Ishikawa (cell line): ENCODE data around the gene NDUFA7.

Experiments used
- CEBPB ChIP-seq: IDR thresholded peaks from 2 replicates; pipeline ENCODE4 v1.6.1; 2012
- CREB1 ChIP-seq: IDR thresholded peaks from 2 replicates; pipeline ENCODE4 v1.6.1; 2012; ENCODE audit warnings: low read depth
- EGR1 ChIP-seq: IDR thresholded peaks from 2 replicates; pipeline ENCODE4 v1.6.1; 2012
- EP300 ChIP-seq: IDR thresholded peaks from 2 replicates; pipeline ENCODE4 v1.6.1; 2012; ENCODE audit warnings: borderline replicate concordance
- FOXM1 ChIP-seq: IDR thresholded peaks from 2 replicates; pipeline ENCODE4 v1.6.1; 2012; ENCODE audit warnings: low read depth, borderline replicate concordance
- NFIC ChIP-seq: IDR thresholded peaks from 2 replicates; pipeline ENCODE4 v1.6.1; 2012
- RAD21 ChIP-seq: IDR thresholded peaks from 2 replicates; pipeline ENCODE4 v1.6.1; 2012; ENCODE audit warnings: low read depth
- REST ChIP-seq: IDR thresholded peaks from 2 replicates; pipeline ENCODE4 v1.6.1; 2012; ENCODE audit warnings: low read depth, mild to moderate bottlenecking
- TAF1 ChIP-seq: IDR thresholded peaks from 2 replicates; pipeline ENCODE4 v1.6.1; 2012; ENCODE audit warnings: low read depth, mild to moderate bottlenecking
- TCF12 ChIP-seq: IDR thresholded peaks from 2 replicates; pipeline ENCODE4 v1.6.1; 2012; ENCODE audit warnings: low read depth
- TEAD4 ChIP-seq: IDR thresholded peaks from 2 replicates; pipeline ENCODE4 v1.6.1; 2012
- USF1 ChIP-seq: IDR thresholded peaks from 2 replicates; pipeline ENCODE4 v1.6.1; 2012
- YY1 ChIP-seq: IDR thresholded peaks from 2 replicates; pipeline ENCODE4 v1.6.1; 2012; ENCODE audit warnings: low read depth
- ZBTB7A ChIP-seq: IDR thresholded peaks from 2 replicates; pipeline ENCODE4 v1.6.1; 2012; ENCODE audit warnings: low read depth
- TF ChIP-seq, protein P1 (sequence below): IDR thresholded peaks from 2 replicates; pipeline ENCODE4 v1.6.1; 2012

Gene NDUFA7

GRCh38 chr19:8352134-8352827 is 31.1 kb upstream of the NDUFA7 start:
- no peak for TF ChIP-seq USF1
- TF ChIP-seq, protein P1, sequence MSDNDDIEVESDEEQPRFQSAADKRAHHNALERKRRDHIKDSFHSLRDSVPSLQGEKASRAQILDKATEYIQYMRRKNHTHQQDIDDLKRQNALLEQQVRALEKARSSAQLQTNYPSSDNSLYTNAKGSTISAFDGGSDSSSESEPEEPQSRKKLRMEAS = no peak
- TF ChIP-seq ZBTB7A = no peak
- TF ChIP-seq NFIC = no peak
- TF ChIP-seq YY1 = no peak
- no peak for TF ChIP-seq RAD21
- no peak for TF ChIP-seq CEBPB
- no peak for TF ChIP-seq FOXM1
- no peak for TF ChIP-seq TCF12
- TF ChIP-seq TEAD4 = no peak
- no peak for TF ChIP-seq EGR1
- no peak for TF ChIP-seq REST
- no peak for TF ChIP-seq CREB1
- TF ChIP-seq TAF1 = no peak
- no peak for TF ChIP-seq EP300

GRCh38 chr19:8343483-8343844 is 22.3 kb upstream of the NDUFA7 start:
- TF ChIP-seq NFIC (no peak), FOXM1 (no peak), EGR1 (0 out of 2 replicates have a peak, but pooled peaks have one; percentile 1), CEBPB (no peak)
- TF ChIP-seq, protein P1 = no peak

- TF ChIP-seq CREB1 (no peak), YY1 (no peak), FOXM1 (no peak), REST (no peak), RAD21 (no peak), TAF1 (0 out of 2 replicates have a peak, but pooled peaks have one; percentile 20), TCF12 (0 out of 2 replicates have a peak, but pooled peaks have one; percentile 25), EP300 (no peak), NFIC (no peak), CEBPB (no peak), TEAD4 (peak; percentile 91), EGR1 (no peak), ZBTB7A (peak; percentile 93), USF1 (no peak)
- TF ChIP-seq, protein P1 = peak; percentile 17; the same call in 1 of the 2 replicates
Observed at GRCh38 chr19:8342684-8343482, 21.7 kb upstream of the NDUFA7 start, which contains the start of gene KANK3. Gene KANK3, minus strand, starts transcription at chr19:8343262. Its CDS starts 5,434 bp downstream, at chr19:8337828.

DNA sequence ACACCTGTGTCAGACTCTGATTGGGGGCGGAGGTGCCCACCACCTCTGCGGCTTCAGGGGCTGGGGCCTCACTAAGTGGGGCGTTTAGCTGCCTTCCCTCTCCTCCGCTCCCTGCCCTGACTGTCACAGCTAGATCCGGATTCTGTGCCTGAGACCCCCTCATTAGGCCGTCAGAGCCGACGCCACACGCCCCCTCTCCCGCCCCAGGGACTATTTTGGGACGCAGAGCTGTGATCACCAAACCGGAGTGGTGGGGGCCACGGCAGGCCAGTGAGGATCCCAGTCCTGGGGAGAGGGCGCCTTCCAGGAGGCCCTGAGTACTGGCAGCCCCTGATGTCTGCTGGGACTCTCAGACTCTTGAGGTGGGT is 21.1 kb upstream of the NDUFA7 start:
- TF ChIP-seq TCF12 (no peak), TEAD4 (no peak), USF1 (no peak), YY1 (no peak), CEBPB (no peak), CREB1 (no peak), EGR1 (no peak), FOXM1 (no peak), NFIC (no peak), REST (no peak), RAD21 (no peak), TAF1 (no peak), EP300 (no peak), ZBTB7A (no peak)
- TF ChIP-seq, protein P1 = no peak
